Stomach (tissue), 4 donors: ENCODE results near the gene NEMP1.

Experiments
- CTCF ChIP-seq, 7 experiments: fragments of 450-650 bp in 4 of 7; fragments of 200-600 bp in 3 of 7; sonication (generic) in 3 of 7; IDR thresholded peaks; one replicate each; pipeline ENCODE4 v1.5.1; 2016 to 2019; ENCODE audit warnings: antibody characterized with exemption in 7 of 7, control low read depth in 2 of 7, mild to moderate bottlenecking in 1 of 7
- POLR2A ChIP-seq, 4 donors: fragments of 450-650 bp; IDR thresholded peaks; one replicate each; pipeline ENCODE4 v1.6.1; 2016; ENCODE audit warnings: antibody characterized with exemption in 4 of 4, control low read depth in 2 of 4, mild to moderate bottlenecking in 1 of 4, moderate library complexity in 1 of 4
- POLR2AphosphoS5 ChIP-seq, 3 donors: sonication (generic); formaldehyde crosslinking; IDR thresholded peaks; one replicate each; pipeline ENCODE4 v1.6.1; 2016; ENCODE audit warnings: antibody characterized with exemption in 3 of 3

- no peak for TF ChIP-seq CTCF (IDR thresholded peaks at IDR 0.05)
- TF ChIP-seq POLR2A (IDR thresholded peaks at IDR 0.05) = no peak
- TF ChIP-seq POLR2AphosphoS5 (IDR thresholded peaks at IDR 0.05) = no peak
Measured at GRCh38 chr12:57018906-57019305, 59.7 kb downstream of the NEMP1 start.
